A673 (cell line): Measurements from ENCODE around the gene KRTAP10-11. TPM values are rescaled to one million over a fixed set of nuclear protein-coding genes. Genes with fewer than 3 reads are reported as not detected.

Source experiments
- BruUV-seq: library from RNA; stranded (reverse); fragments of 400-500 nt; replicated peaks from 2 replicates; lab custom pipeline; 2021; lab: Mats Ljungman, UMichigan
- CTCF ChIA-PET: fragments of 300-600 bp; sonication (Branson Sonifier 250); formaldehyde crosslinking; loops from one replicate; lab custom pipeline; 2022; ENCODE audit warnings: antibody characterized with exemption; lab: Charles Lee
- POLR2A ChIA-PET: fragments of 300-600 bp; sonication (Branson Sonifier 250); formaldehyde crosslinking; loops from one replicate; lab custom pipeline; 2022; ENCODE audit warnings: antibody characterized with exemption; ENCODE audit not compliant: low non-redundant PET; lab: Charles Lee
- DNase-seq: peaks from one replicate; pipeline ENCODE4 v3.0.0-alpha.2; 2015; ENCODE audit warnings: low spot score
- H3K27ac ChIP-seq: fragments of 200-600 bp; sonication (generic); 2 replicates; pipeline ENCODE4 v1.5.1; 2016; ENCODE audit warnings: mixed run types, low read depth, mild to moderate bottlenecking, mixed read lengths, antibody characterized with exemption, low read length; ENCODE audit not compliant: poor library complexity, severe bottlenecking
- H3K27me3 ChIP-seq: fragments of 200-600 bp; sonication (generic); replicated peaks from 2 replicates; pipeline ENCODE4 v1.6.1; 2017; ENCODE audit warnings: mixed run types, low read depth, mild to moderate bottlenecking, mixed read lengths, antibody characterized with exemption, low read length; ENCODE audit not compliant: insufficient read depth, poor library complexity
- H3K36me3 ChIP-seq: fragments of 200-600 bp; sonication (generic); 2 replicates; pipeline ENCODE4 v1.6.1; 2016; ENCODE audit warnings: mixed run types, mild to moderate bottlenecking, mixed read lengths, antibody characterized with exemption, low read length; ENCODE audit not compliant: insufficient read depth, poor library complexity, severe bottlenecking
- H3K4me1 ChIP-seq: fragments of 200-600 bp; sonication (generic); 2 replicates; pipeline ENCODE4 v1.6.1; 2017; ENCODE audit warnings: mixed run types, mild to moderate bottlenecking, mixed read lengths, antibody characterized with exemption, low read length; ENCODE audit not compliant: insufficient read depth, poor library complexity, severe bottlenecking
- H3K4me3 ChIP-seq: fragments of 200-600 bp; sonication (generic); 2 replicates; pipeline ENCODE4 v1.5.1; 2016; ENCODE audit warnings: low read depth, mixed run types, mild to moderate bottlenecking, mixed read lengths, low read length; ENCODE audit not compliant: poor library complexity, severe bottlenecking
- H3K9me3 ChIP-seq: fragments of 200-600 bp; sonication (generic); 2 replicates; pipeline ENCODE4 v1.6.1; 2016; ENCODE audit warnings: mixed run types, low read depth, mild to moderate bottlenecking, mixed read lengths, antibody characterized with exemption, low read length; ENCODE audit not compliant: poor library complexity, severe bottlenecking
- CTCF ChIP-seq: fragments of 300-800, 200-600 bp; sonication (generic); conservative IDR thresholded peaks from 2 replicates; pipeline ENCODE4 v1.5.1; 2017; ENCODE audit warnings: low read depth, mild to moderate bottlenecking, antibody characterized with exemption, low read length, moderate library complexity, mixed read lengths
- EZH2 ChIP-seq: fragments of 200-600 bp; sonication (generic); IDR thresholded peaks from 2 replicates; pipeline ENCODE4 v1.6.1; 2017; ENCODE audit warnings: borderline replicate concordance, low read depth, mild to moderate bottlenecking, mixed read lengths, antibody characterized with exemption, low read length; ENCODE audit not compliant: poor library complexity, severe bottlenecking
- intact Hi-C: fragments of 100-400 bp; cut with micrococcal nuclease; formaldehyde crosslinking; loops from one replicate; pipeline ENCODE4 v1.10.0; 2022; ENCODE audit not compliant: unreplicated experiment
- total RNA-seq: library from RNA; stranded (reverse); gene quantifications from 2 replicates; pipeline ENCODE4 v1.2.3, GENCODE V29; 2021

The KRTAP10-11 gene
- total RNA-seq, 1 experiment from 2014 or later = not detected

- H3K27ac ChIP-seq = no peak overlapping the region
- ChIA-PET CTCF (no interaction called here), POLR2A (no interaction called here)
- peaks cover 6% of the 10 kb centered on the region for H3K9me3 ChIP-seq
- no peaks in the 10 kb centered on the region for H3K36me3 ChIP-seq
- no peaks in the 10 kb centered on the region for H3K4me1 ChIP-seq
- no peak overlapping the region for H3K4me3 ChIP-seq
- no peak for DNase-seq
- no peak for TF ChIP-seq EZH2
- no TSS peak for BruUV-seq
- intact Hi-C loops = no loop called here
- no peaks in the 10 kb centered on the region for H3K27me3 ChIP-seq
Observed at GRCh38 chr21:44649521-44650100, 3.4 kb downstream of the KRTAP10-11 start.

GRCh38 chr21:44650265-44650972 lies 4.2 kb downstream of the KRTAP10-11 start:
- intact Hi-C loops = no loop called here
- DNase-seq = no peak

GRCh38 chr21:44650973-44651675 lies 4.9 kb downstream of the KRTAP10-11 start:
- Histone ChIP-seq H3K27ac (no peak overlapping the region), H3K4me3 (no peak overlapping the region), H3K36me3 (no peaks in the 10 kb centered on the region), H3K9me3 (no peaks in the 10 kb centered on the region), H3K27me3 (no peaks in the 10 kb centered on the region), H3K4me1 (no peaks in the 10 kb centered on the region)
- intact Hi-C loops = no loop called here
- POLR2A ChIA-PET = interaction anchor here (0.5 kb wide), 1 partner anchor 149 kb away, joined by 3 read pairs; no protein-coding TSS in a partner anchor
- CTCF ChIA-PET = no interaction called here
- TF ChIP-seq EZH2 = no peak
- TF ChIP-seq CTCF = no peak
- BruUV-seq = no TSS peak
- DNase-seq = no peak

More at GRCh38 chr21:44650265-44650972, 4.2 kb downstream of the KRTAP10-11 start:
- TF ChIP-seq EZH2 (no peak), CTCF (no peak)
- Histone ChIP-seq H3K9me3 (no peaks in the 10 kb centered on the region), H3K4me3 (no peak overlapping the region), H3K27ac (no peak overlapping the region), H3K27me3 (no peaks in the 10 kb centered on the region), H3K4me1 (no peaks in the 10 kb centered on the region), H3K36me3 (no peaks in the 10 kb centered on the region)
- no TSS peak for BruUV-seq
- CTCF ChIA-PET = no interaction called here
- POLR2A ChIA-PET = interaction anchor here (0.5 kb wide), 1 partner anchor 150 kb away, joined by 3 read pairs; no protein-coding TSS in a partner anchor
